DOHH2 (cell line): ENCODE results near the gene CYP4B1.

ENCODE experiments used
- H3F3A ChIP-seq: fragments of 200-600 bp; sonication (generic), shearing (Covaris generic); 2 replicates; pipeline ENCODE4 v1.6.0; 2016; ENCODE audit warnings: antibody characterized with exemption, mild to moderate bottlenecking; ENCODE audit not compliant: control insufficient read depth, insufficient read depth
- H3K27ac ChIP-seq: fragments of 200-600 bp; sonication (generic); 2 replicates; pipeline ENCODE4 v1.5.1; 2014; ENCODE audit warnings: low read depth, mild to moderate bottlenecking, low read length, moderate library complexity
- H3K27me3 ChIP-seq: fragments of 200-600 bp; sonication (generic); 2 replicates; pipeline ENCODE4 v1.6.1; 2014; ENCODE audit warnings: mild to moderate bottlenecking, low read length, mixed read lengths; ENCODE audit not compliant: control insufficient read depth
- H3K36me3 ChIP-seq: fragments of 200-600 bp; sonication (generic); 2 replicates; pipeline ENCODE4 v1.6.1; 2014; ENCODE audit warnings: mild to moderate bottlenecking, low read length, moderate library complexity, mixed read lengths; ENCODE audit not compliant: control insufficient read depth
- H3K4me1 ChIP-seq: fragments of 200-600 bp; sonication (generic); 2 replicates; pipeline ENCODE4 v1.6.1; 2014; ENCODE audit warnings: mild to moderate bottlenecking, low read length, mixed read lengths; ENCODE audit not compliant: control insufficient read depth
- H3K4me2 ChIP-seq: fragments of 200-600 bp; sonication (generic); 2 replicates; pipeline ENCODE4 v1.6.0; 2014; ENCODE audit warnings: mild to moderate bottlenecking, low read length, moderate library complexity
- H3K4me3 ChIP-seq: fragments of 200-600 bp; sonication (generic); 2 replicates; pipeline ENCODE4 v1.5.1; 2014; ENCODE audit warnings: mild to moderate bottlenecking, low read length, mixed read lengths
- H3K79me2 ChIP-seq: fragments of 200-600 bp; sonication (generic); 2 replicates; pipeline ENCODE4 v1.6.1; 2014; ENCODE audit warnings: mild to moderate bottlenecking, low read length, mixed read lengths; ENCODE audit not compliant: control insufficient read depth
- H3K9me2 ChIP-seq: fragments of 200-600 bp; sonication (generic); replicated peaks from 2 replicates; pipeline ENCODE4 v1.6.1; 2014; ENCODE audit warnings: mild to moderate bottlenecking, low read length, mixed read lengths; ENCODE audit not compliant: control insufficient read depth
- H3K9me3 ChIP-seq: fragments of 200-600 bp; sonication (generic); 2 replicates; pipeline ENCODE4 v1.6.1; 2014; ENCODE audit warnings: antibody characterized with exemption, low read length, mixed read lengths; ENCODE audit not compliant: control insufficient read depth, insufficient read depth
- H4K20me1 ChIP-seq: fragments of 200-600 bp; sonication (generic); 2 replicates; pipeline ENCODE4 v1.6.0; 2014; ENCODE audit warnings: low read depth, mild to moderate bottlenecking, antibody characterized with exemption, low read length, moderate library complexity; ENCODE audit not compliant: control insufficient read depth, insufficient read depth
- CTCF ChIP-seq: fragments of 200-600 bp; sonication (generic); IDR thresholded peaks from one replicate; pipeline ENCODE4 v1.5.1; 2014; ENCODE audit warnings: antibody characterized with exemption, mild to moderate bottlenecking, low read depth, low read length; ENCODE audit not compliant: poor library complexity, severe bottlenecking
- EZH2phosphoT487 ChIP-seq: fragments of 200-600 bp; sonication (generic); IDR thresholded peaks from 2 replicates; pipeline ENCODE4 v1.6.1; 2017; ENCODE audit warnings: borderline replicate concordance, mild to moderate bottlenecking, antibody characterized with exemption, low read length, moderate library complexity, mixed read lengths

Gene CYP4B1

GRCh38 chr1:46767649-46768282 lies 31.1 kb upstream of the CYP4B1 start:
- H3K9me2 ChIP-seq = no peaks in the 10 kb centered on the region
- no peaks in the 10 kb centered on the region for H3F3A ChIP-seq
- H3K27ac ChIP-seq = no peak overlapping the region

GRCh38 chr1:46768445-46768844 lies 30.4 kb upstream of the CYP4B1 start:
- H3K9me3 ChIP-seq = peaks cover 28% of the 10 kb centered on the region; the same call in 1 of the 2 replicates
- H3K27ac ChIP-seq = no peak overlapping the region
- H3K4me2 ChIP-seq = no peak overlapping the region
- no peaks in the 10 kb centered on the region for H4K20me1 ChIP-seq
- no peaks in the 10 kb centered on the region for H3K9me2 ChIP-seq
- H3K79me2 ChIP-seq = no peaks in the 10 kb centered on the region
- no peak for TF ChIP-seq EZH2phosphoT487
- TF ChIP-seq CTCF = no peak
- no peaks in the 10 kb centered on the region for H3K36me3 ChIP-seq
- H3K4me3 ChIP-seq = no peak overlapping the region
- no peaks in the 10 kb centered on the region for H3K4me1 ChIP-seq
- H3F3A ChIP-seq = no peaks in the 10 kb centered on the region
- no peaks in the 10 kb centered on the region for H3K27me3 ChIP-seq

More at GRCh38 chr1:46767649-46768282, 31.1 kb upstream of the CYP4B1 start:
- Histone ChIP-seq H3K27me3 (no peaks in the 10 kb centered on the region), H3K79me2 (no peaks in the 10 kb centered on the region), H3K9me3 (peaks cover 28% of the 10 kb centered on the region; the same call in 1 of the 2 replicates), H3K4me1 (no peaks in the 10 kb centered on the region), H3K4me2 (no peak overlapping the region), H4K20me1 (no peaks in the 10 kb centered on the region), H3K36me3 (no peaks in the 10 kb centered on the region), H3K4me3 (no peak overlapping the region)
- TF ChIP-seq EZH2phosphoT487 = no peak
- no peak for TF ChIP-seq CTCF

- Histone ChIP-seq H3K4me1 (no peaks in the 10 kb centered on the region), H3K9me2 (no peaks in the 10 kb centered on the region), H3K79me2 (no peaks in the 10 kb centered on the region), H3K4me3 (no peak overlapping the region), H3K27ac (no peak overlapping the region), H3K27me3 (no peaks in the 10 kb centered on the region), H3F3A (no peaks in the 10 kb centered on the region), H3K9me3 (peaks cover 29% of the 10 kb centered on the region; the same call in 1 of the 2 replicates), H4K20me1 (no peaks in the 10 kb centered on the region), H3K36me3 (no peaks in the 10 kb centered on the region), H3K4me2 (no peak overlapping the region)
- TF ChIP-seq CTCF (no peak), EZH2phosphoT487 (no peak)
These were observed 29.7 kb upstream of the CYP4B1 start for GRCh38 chr1:46769028-46769740.
